ENCODE measurements around the gene IL12B. TPM values are rescaled to one million over a fixed set of nuclear protein-coding genes. Genes with fewer than 3 reads are reported as not detected.

The IL12B gene
- polyA plus RNA-seq, 1 donor (not counting 4 experiments of a cell fraction or from before 2014, with no cell fraction given): not detected

- H3K27ac ChIP-seq (ENCODE audit: control insufficient read depth, insufficient read depth, low read length): no peak overlapping the region
- H3K4me2 ChIP-seq (ENCODE audit: control insufficient read depth, extremely low read depth, insufficient read depth, low read depth, low read length): no peak overlapping the region
- DNase-seq (ENCODE audit: low read depth, low spot score): no peak
- dilution Hi-C loops (cut with MboI; ENCODE audit: extremely low pct_ligation_motif_present, low sequenced_read_pairs): no loop called here
- TF ChIP-seq EZH2 (IDR thresholded peaks at IDR 0.05; ENCODE audit: low read length): no peak
- H3K36me3 ChIP-seq (ENCODE audit: control insufficient read depth in 2 of 2, extremely low read depth in 1 of 2, insufficient read depth in 2 of 2, low read length in 2 of 2): no peaks in the 10 kb centered on the region
- FAIRE-seq: no peak
- H3K9me3 ChIP-seq (ENCODE audit: control insufficient read depth, low read depth, low read length): peaks cover 3% of the 10 kb centered on the region
- H3K9ac ChIP-seq (ENCODE audit: control insufficient read depth, extremely low read depth, insufficient read depth, low read length): no peak overlapping the region
- no peaks in the 10 kb centered on the region for H3K79me2 ChIP-seq (ENCODE audit: control insufficient read depth, insufficient read depth, low read length)
- no peaks in the 10 kb centered on the region for H4K20me1 ChIP-seq (ENCODE audit: control insufficient read depth, extremely low read depth, insufficient read depth, low read length)
- no peak overlapping the region for H2AFZ ChIP-seq (ENCODE audit: control insufficient read depth, low read length)
- H3K9me1 ChIP-seq (ENCODE audit: control insufficient read depth, extremely low read depth, insufficient read depth, low read length): no peaks in the 10 kb centered on the region
- H3K27me3 ChIP-seq (ENCODE audit: control insufficient read depth, extremely low read depth, insufficient read depth, low read length): no peaks in the 10 kb centered on the region
- H3K4me1 ChIP-seq (ENCODE audit: control insufficient read depth, extremely low read depth, insufficient read depth, low read length): peaks cover 19% of the 10 kb centered on the region
- H3K4me3 ChIP-seq (ENCODE audit: control insufficient read depth in 2 of 3, extremely low read depth in 1 of 3, insufficient read depth in 2 of 3, low read depth in 1 of 3, low read length in 3 of 3): no peak overlapping the region
These were observed 15.6 kb upstream of the IL12B start for GRCh38 chr5:159345861-159346260.

GRCh38 chr5:159345336-159345735, 15.0 kb upstream of the IL12B start:
- dilution Hi-C loops (cut with MboI; ENCODE audit: extremely low pct_ligation_motif_present, low sequenced_read_pairs): no loop called here
- no peak for FAIRE-seq
- Histone ChIP-seq H3K9me1 (ENCODE audit: control insufficient read depth, extremely low read depth, insufficient read depth, low read length) (no peaks in the 10 kb centered on the region), H3K4me1 (ENCODE audit: control insufficient read depth, extremely low read depth, insufficient read depth, low read length) (peaks cover 22% of the 10 kb centered on the region), H3K27me3 (ENCODE audit: control insufficient read depth, extremely low read depth, insufficient read depth, low read length) (no peaks in the 10 kb centered on the region), H3K4me3 (ENCODE audit: control insufficient read depth in 2 of 3, extremely low read depth in 1 of 3, insufficient read depth in 2 of 3, low read depth in 1 of 3, low read length in 3 of 3) (no peak overlapping the region), H3K27ac (ENCODE audit: control insufficient read depth, insufficient read depth, low read length) (no peak overlapping the region), H3K9ac (ENCODE audit: control insufficient read depth, extremely low read depth, insufficient read depth, low read length) (no peak overlapping the region), H2AFZ (ENCODE audit: control insufficient read depth, low read length) (no peak overlapping the region), H3K9me3 (ENCODE audit: control insufficient read depth, low read depth, low read length) (peaks cover 3% of the 10 kb centered on the region), H3K4me2 (ENCODE audit: control insufficient read depth, extremely low read depth, insufficient read depth, low read depth, low read length) (no peak overlapping the region), H3K36me3 (ENCODE audit: control insufficient read depth in 2 of 2, extremely low read depth in 1 of 2, insufficient read depth in 2 of 2, low read length in 2 of 2) (no peaks in the 10 kb centered on the region), H3K79me2 (ENCODE audit: control insufficient read depth, insufficient read depth, low read length) (no peaks in the 10 kb centered on the region), H4K20me1 (ENCODE audit: control insufficient read depth, extremely low read depth, insufficient read depth, low read length) (no peaks in the 10 kb centered on the region)
- DNase-seq (ENCODE audit: low read depth, low spot score): no peak
- TF ChIP-seq EZH2 (IDR thresholded peaks at IDR 0.05; ENCODE audit: low read length) (no peak), CTCF (optimal IDR thresholded peaks at IDR 0.05 in 1 of 3, IDR thresholded peaks at IDR 0.05 in 1 of 3, conservative IDR thresholded peaks at IDR 0.05 in 1 of 3; ENCODE audit: extremely low read depth in 1 of 3, insufficient read depth in 2 of 3, low read length in 3 of 3) (no peak)
